ENCODE measurements around the gene GABPA.

DNA sequence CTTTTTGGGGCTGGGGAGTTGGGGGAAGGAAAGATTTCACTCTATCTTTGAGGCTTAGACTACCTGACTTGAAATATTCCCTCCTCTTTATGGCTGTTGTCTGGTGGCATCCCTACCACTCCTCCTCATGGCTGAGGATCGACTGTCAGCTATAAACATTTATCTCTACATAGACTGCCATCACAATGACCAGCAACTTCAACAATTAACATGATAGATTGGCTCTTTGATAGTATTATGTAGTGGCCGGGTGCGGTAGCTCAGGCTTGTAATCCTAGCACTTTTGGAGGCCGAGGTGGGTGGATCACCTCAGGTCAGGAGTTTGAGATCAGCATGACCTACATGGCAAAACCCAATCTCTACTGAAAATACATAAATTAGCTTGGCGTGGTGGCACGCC lies 72.4 kb downstream of the GABPA start:
- no peak for TF ChIP-seq CTCF (IDR thresholded peaks at IDR 0.05)
- TF ChIP-seq POLR2AphosphoS5 (IDR thresholded peaks at IDR 0.05): no peak
